GM19328 (cell line): ENCODE measurements around the gene ATP2A3.
"Not testable (repeated sequence)": the region's sequence is repeated elsewhere in the genome, so short reads cannot be mapped to it uniquely, and the experiment has no call there.

Experiments used
- ATAC-seq: cut with Tn5 transposase; IDR thresholded peaks from one replicate; pipeline ENCODE4 v1.9.1; 2021; ENCODE audit warnings: mild to moderate bottlenecking, moderate library complexity; ENCODE audit not compliant: unreplicated experiment

Gene ATP2A3

DNA sequence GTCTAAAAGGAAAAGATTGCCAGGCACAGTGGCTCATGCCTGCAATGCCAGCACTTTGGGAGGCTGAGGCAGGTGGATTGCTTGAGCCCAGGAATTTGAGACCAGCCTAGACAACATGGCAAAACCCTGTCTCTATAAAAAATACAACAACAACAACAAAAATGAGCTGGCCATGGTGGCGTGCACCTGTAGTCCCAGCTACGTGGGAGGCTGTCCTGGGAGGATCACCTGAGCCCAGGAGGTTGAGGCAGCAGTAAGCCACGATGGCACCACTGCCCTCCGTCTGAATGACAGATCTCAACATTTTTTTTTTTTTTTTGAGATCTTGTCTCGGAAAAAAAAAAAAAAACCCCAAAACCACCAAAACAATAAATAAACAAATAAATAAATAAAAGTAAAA, 28.1 kb upstream of the ATP2A3 start:
- ATAC-seq = no peak

DNA sequence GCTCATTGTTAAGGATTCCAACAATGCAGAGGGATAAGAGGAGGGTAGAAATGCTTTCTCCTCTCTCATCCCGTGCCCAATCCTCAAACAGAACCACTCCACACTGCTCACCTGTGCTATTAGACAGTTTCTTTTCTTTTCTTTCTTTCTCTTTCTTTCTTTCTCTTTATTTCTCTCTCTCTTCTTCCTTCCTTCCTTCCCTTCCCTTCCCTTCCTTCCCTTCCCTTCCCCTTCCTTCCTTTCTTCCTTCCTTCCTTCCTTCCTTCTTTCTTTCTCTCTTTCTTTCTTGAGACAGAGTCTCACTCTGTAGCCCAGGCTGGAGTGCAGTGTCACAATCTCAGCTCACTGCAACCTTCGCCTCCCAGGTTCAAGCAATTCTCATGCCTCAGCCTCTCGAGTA, 27.5 kb upstream of the ATP2A3 start:
- not testable (repeated sequence) for ATAC-seq

DNA sequence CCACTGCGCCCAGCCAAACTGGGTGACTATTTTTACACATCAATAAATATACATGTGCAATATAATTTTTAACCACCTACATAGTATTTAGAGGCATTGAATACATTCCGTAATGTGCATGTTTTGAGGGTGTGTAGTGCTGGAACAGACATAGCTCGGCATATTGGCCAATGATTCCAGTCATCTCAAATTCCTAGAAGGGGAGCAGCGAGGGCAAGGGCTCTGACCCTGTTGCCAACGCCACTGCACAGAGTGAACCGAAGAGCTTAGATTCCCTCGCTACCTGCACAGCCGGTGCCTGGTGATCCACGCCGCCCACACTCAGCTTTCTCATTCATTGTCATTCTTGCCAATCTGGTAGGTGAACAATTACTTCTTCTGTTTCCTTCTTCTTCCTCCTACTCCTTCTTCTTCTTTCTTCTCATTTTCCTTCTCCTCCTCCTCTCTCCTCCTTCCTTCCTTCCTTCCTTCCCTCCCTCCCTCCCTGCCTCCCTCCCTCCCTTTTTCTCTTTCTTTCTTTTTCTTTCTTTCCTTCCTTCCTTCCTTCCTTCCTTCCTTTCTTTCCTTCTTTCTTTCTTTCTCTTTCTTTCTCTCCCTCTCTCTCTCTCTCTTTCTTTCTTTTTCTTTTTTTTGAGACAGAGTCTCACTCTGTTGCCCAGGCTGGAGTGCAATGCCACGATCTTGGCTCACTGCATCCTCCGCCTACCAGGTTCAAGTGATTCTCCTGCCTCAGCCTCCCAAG, 26.3 kb upstream of the ATP2A3 start:
- no peak for ATAC-seq

DNA sequence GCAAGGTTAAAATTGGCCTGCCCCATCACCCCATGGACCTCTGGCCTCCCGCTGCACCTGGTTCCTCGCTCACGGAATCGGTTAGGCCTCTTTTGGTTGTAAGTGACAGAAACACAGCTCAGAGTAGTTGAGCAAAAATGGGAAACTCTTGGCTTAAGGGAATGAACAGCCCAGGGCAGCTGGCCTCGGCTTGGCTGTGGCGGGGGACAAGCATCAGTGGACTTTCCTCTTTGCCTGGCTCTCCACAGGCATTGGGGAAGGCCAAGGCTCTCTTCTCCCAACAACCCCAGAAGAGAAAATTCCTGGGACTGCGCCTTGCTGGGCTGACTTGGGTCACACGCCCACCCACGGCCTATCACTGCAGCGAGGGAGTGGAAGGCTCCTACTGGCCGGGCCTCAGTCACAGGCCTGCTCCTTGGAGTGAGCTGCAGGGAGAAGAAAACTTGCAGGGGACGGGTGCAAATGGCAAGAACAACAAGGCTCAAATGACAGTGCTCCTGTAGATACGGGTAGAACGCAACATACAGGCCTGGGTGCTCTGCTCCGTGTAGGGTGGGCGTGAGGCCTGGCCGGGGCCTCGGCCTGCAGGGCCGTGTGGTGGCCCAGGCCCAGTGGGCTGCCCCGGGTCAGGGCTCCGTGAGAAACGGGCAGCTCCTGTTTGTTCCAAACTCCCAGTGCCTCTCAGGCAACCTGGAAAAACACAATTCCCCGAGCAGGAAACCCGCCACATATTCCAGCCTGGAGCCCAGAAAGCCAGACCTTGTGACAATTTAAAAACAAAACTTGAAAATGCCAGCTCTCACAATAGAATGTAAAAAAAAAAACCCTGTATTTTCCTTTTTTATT, 25.0 kb upstream of the ATP2A3 start:
- ATAC-seq = no peak

DNA sequence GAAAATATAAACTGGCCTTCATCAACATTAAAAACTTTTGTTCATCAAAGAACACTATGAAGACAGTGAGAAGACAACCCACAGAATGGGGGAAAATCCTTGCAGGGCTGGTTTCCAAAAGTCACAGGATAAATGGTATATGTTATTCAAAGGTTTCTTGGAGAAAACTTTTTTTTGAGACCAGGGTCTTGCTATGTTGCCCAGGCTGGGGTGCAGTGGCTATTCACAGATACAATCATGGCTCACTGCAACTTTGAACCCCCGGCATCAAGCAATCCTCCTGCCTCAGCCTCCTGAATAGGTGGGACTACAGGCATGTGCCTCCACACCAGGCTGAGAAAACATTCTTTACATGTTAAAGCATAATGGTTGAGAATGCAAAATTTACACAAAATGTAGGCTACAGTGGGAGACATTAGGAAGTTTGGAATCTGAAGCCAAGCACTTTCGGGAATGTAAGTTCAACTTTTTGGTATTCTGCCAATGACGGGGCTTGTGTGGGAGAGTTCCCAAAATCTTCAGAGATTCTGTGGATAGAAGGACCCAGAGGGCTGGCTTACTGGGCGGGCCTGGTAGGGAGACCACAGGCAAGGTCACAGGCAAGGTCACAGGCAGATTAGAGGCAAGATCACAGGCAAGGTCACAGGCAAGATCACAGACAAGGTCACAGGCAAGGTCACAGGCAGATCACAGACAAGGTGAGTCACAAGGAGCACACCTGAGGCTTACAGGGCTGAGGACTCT, 24.2 kb upstream of the ATP2A3 start:
- no peak for ATAC-seq

DNA sequence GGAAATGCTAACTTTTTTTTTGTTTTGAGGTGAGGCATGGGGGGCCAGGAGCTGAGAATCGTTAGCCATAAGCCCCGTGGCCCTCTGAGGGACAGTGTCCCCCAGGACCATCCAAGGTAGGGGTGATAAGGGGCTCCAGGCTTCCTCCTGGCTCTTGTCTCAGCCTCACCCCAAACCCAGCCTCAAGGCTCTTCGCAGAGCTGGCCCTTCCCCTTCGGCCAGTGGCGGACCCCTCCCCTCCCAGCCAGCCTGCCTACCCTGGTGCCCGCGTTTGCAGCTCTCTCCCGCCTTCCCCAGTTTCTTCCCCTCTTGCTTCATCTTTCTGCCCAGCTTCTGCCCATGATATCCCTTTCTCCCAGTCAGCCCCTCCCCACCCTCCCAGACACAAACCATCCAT, 22.7 kb upstream of the ATP2A3 start:
- ATAC-seq = no peak

DNA sequence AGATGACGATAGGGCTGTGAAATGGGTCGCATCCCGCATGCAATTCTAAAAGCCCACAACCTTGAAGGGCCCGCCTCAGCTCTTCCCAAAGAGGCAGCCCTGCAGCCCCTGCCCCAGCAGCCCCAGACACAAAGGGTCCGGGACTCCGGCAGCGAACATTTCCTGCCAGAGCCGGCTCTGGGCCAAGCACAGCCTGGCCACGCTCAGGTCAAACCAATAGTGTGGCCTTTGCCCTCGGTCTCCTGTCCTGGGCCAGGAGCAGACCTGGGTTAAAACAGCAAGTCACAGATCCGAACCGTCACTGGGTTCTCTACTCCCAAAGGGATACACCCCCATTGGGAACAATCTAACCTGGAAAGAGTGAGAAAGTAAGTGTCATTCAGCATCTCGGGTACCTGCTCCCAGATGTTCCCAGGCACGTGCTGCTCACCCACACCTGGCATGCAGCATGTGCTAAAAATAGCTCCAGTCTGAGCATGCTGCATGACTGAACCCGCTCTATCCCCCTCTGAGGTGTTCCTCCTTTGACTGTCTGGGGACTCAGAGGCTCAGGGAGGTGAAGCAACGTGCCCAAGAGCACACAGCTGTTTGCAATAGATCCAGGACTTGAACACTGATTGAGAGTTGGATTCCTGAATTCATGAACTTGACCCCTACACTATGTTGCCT, 22.2 kb upstream of the ATP2A3 start:
- no peak for ATAC-seq

DNA sequence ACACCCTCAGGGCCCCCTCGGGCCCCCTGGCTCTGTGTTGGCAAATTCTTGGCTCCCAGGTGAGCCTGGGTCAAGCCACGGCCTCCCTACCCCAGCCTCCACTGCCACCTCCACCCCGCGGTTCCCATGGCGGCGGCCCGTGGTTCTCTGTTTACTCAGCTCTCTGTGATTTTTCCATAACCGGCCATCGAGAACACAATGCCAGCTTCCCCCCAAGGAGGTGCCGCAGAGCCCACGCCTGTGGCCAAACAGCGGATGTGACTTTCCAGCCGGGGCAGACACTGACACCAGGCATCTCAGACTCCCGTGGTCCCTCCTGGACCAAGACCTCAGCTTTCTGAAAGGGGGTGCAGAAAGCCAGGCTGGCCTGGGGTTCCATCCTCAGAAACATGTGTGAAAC, 21.6 kb upstream of the ATP2A3 start:
- ATAC-seq = no peak

DNA sequence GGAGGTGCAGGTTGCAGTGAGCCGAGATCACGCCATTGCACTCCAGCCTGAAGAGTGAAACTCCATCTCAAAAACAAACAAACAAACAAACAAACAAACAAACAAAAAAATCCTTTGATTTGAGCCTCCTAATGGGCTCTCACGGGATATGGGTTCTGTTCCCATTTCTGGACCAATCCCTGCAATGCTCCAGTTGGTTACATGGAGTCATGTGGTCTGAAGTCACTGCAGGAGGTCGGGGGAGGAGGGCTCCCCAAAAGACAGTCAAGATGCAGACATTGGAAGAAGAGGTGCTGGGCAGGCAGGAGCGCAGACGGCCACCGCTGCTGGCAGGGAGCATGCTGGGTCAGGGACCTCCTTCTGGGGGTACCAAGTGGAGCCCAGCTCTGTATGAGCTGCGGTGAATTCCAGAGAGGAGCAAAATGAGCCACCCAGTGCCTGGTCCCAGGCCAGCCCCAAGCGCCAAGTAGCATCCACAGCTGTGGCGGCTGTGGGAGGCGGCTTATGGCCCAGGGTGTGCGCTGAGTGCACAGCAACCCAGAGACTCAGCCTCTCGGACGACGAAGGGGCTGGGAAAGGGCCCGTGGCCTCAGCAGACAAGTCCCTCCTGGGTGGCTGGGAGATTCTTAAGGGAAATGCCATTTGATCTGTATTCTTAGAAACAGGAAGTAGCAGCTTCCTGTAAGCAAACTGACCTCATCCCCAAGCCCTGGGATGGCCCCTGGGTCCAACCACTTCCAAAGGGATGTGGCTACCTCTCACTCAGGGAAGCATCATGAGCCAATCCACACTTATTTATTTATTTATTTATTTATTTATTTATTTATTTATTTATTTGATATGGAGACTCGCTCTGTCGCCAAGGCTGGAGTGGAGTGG, 19.6 kb upstream of the ATP2A3 start:
- no peak for ATAC-seq

DNA sequence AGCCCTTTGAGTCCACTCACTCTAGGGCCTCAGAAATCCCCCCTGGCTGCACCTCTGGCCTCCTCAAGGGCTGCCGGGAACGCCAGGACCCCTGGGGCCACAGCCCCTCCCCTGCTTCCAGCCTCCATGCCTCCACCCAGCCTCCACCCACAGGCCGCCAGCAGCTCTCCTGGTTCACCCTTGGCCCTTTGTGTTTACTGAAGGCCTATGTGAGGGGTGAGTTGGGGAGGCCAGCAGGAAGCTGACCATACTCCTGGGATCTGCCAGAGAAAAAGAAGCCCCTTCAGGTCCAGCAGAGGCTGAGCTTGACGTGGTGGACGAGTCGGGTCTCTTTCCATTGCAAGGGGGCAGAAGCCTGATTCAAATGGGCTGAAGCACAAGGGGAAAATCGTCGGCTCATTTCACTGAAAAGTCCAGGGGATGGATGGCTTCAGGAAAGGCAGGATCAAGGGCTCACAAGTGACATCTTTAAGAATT, 18.3 kb upstream of the ATP2A3 start:
- no peak for ATAC-seq

DNA sequence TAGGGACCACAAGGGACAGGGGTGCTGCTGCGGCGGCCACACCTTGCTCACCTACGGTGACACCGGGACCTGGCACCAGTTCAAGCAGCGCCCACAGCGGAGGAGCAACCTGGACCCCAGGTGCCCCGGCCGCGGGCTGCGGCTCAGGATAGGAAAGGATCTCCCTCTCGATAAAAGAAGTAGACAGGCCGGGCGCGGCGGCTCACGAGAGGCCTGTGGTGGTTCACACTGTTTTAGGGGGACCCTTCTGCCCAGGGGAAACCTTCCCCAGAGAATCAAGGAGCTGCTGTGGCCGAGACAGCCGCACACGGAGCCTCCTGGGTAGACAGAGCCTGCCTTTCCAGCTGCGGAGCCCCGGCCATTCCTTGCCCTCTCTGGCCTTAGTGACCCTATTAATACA, 17.9 kb upstream of the ATP2A3 start:
- ATAC-seq = no peak

DNA sequence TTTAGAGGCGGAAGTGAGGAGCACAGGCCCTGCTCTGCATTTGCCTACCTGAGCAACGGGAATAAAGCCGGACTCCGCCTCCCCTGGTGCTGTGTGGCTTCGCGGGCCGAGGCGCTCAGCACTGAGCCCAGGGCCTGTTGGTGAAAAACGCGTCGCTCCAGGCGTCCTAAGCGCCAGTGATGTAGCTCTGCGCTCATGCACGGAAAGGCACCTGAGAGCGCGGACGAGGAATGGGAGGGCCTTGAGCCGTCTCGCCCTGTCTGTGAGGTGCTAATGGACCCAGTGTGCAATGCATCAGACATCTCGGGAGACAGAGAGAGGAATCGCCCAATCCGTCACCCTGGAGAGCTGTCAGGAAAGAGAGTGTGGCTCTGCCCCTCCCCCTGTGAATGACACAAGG, 17.2 kb upstream of the ATP2A3 start:
- ATAC-seq = no peak

DNA sequence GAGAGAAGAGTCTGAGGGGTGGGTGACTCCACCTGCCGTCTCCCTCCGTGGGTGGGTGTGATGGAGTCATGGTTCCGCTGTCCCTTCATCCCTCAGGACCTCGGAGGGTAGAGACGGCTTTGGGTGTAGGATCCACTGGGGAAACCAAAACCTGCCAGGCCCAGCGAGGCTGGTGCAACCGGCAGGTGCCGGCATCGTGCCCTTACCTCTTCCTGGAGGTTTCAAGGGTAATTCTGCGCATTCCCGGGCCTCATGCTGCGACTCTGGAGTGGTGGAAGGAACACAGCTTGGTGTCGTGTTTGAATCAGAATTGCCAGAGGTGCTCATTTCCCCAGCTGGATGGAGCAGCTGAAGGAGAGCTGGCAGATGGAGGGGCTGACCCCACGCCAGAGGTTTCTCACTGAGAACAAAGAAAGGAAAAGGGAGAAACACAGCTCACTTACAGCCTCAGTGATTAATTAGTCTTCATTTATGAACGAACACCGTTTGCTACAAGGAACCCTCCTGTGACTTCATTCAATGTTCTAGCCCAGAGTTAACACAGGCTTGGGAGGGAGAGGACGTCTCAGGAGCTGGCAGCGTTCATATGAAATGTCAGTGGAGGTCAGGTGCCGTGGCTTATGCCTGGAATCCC, 16.3 kb upstream of the ATP2A3 start:
- ATAC-seq = no peak

DNA sequence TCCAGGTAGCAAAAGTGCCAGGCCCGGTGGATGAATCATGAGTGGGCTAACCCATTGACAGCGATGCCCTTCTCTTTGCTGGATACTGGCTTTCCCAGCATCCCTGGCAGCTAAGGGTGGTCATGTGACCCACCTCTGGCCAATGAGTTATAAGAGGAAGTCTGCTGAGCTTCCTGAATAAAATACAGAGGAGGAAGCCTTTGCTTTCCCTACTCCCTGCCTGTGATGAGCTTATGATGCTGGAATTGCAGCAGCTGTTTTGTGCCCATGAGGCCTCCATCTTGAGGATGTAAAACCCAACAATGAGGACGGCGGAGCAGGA, 15.0 kb upstream of the ATP2A3 start:
- no peak for ATAC-seq

DNA sequence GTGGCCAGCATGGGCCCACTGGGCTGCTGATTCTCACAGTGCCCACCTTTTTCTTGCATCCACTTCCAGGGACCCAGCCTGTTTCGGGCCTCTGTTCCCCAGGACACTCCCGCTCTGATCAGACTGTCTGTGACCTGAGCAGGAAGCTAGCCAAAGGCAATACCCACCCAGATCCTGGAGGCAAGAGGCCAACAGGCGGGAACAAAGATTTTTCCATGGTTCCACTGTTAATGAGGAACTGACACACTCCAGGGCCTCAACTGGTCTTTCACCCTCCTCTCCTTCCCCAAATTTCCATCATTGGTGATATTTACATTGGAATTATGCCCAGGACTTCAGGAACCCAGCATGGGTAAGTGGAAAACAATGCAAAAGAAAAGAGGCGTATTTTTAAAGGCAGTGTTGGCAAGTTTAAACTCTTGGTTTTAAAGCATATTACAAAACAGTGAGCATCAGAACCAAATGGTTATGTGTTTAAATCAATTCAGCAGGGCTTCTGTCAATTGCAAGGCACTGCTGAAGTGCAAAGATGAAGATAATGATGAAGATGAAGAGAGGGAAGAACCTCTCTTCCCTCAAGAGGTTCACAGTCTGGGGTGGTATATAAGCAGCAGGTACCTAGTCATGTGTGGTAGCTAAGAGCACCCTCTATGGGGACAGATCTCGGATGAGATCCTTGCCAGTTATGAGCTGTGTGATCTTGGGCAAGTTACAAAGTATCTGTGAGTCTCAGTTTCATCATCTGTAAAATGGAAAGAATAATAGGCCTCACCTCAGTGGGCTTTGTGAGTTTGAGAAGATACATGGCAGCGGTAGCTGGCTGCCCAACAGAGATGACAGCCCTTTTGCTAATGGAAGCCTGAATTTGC, 14.4 kb upstream of the ATP2A3 start:
- no peak for ATAC-seq

DNA sequence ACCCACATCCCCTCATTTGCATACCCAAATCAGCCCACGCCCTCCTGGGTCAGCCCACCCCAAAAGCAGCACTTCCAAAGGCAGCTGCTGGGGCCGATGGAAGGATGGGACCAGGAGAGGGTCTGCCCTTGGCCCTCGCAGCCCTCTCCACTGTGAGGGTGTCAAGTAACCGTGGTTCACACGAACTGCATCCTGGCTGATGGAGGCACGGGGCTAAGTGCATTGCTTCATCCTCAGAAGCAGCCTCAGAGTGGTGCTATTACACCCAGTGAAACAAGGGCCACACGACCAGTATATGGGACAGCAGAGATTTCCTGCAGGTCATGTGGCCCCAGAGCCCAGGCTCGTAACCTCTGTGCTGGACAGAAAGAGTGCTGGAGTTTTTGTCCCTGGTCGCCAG, 13.2 kb upstream of the ATP2A3 start:
- no peak for ATAC-seq

DNA sequence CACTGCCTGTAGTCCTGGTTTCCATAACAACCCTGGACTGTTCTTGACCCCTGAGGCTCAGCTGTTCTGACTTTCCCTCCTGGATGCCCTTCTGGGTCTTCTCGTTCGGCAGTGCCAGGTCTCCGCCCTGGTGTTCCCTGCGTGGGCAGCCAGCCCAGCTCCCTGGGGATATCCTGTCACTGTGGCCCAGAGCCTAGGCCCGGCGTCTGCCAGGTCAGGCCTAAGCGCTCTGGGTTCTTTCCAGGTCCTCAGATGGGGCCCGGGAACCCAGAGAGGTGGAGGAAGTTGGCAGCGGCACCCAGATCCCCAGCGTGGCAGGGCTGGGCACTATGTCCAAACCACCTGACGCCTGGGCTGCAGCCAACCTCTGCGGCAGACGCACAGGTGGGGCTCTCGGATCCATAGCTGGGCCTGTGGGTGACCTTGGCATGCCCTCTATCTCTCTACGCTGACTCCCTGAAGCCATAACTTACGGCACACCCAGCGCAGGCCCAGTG, 12.5 kb upstream of the ATP2A3 start:
- no peak for ATAC-seq

DNA sequence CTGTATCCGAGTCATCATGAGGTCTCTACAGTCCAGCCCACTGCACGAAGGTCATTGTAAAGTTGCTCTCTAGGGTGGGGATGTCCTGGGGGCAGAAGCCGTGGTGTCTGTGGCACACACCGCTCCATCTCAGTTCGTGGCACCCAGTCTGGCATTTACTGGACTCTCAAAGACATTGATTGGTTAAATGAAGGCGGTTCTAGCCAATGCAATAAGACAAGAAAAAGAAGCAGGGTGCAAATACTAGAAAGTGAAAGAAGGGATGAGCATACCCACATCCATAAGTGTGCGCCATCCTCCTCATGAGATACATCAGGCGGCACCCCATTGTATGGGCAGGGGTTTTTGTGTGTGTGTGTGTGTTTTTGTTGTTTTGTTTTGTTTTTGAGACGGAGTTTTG, 10.7 kb upstream of the ATP2A3 start:
- no peak for ATAC-seq
